22Rv1 (cell line): ENCODE data around the gene THOP1.

ENCODE experiments used
- CTCF ChIP-seq: fragments of 450-650 bp; IDR thresholded peaks from 2 replicates; pipeline ENCODE4 v1.5.1; 2017; ENCODE audit warnings: mild to moderate bottlenecking
- ZFX ChIP-seq: fragments of 450-650 bp; IDR thresholded peaks from 2 replicates; pipeline ENCODE4 v1.6.1; 2017; ENCODE audit warnings: antibody characterized with exemption, borderline replicate concordance

GRCh38 chr19:2785244-2785997 lies at the start of gene THOP1:
- TF ChIP-seq ZFX (no peak), CTCF (no peak)
